HCEC 1CT (cell line): ENCODE measurements around the gene PPP1R16B.
"Not testable (repeated sequence)": the region's sequence is repeated elsewhere in the genome, so short reads cannot be mapped to it uniquely, and the experiment has no call there.

Source experiments
- DNase-seq: peaks from one replicate; pipeline ENCODE4 v3.0.0-alpha.2; 2017

Gene PPP1R16B

DNA sequence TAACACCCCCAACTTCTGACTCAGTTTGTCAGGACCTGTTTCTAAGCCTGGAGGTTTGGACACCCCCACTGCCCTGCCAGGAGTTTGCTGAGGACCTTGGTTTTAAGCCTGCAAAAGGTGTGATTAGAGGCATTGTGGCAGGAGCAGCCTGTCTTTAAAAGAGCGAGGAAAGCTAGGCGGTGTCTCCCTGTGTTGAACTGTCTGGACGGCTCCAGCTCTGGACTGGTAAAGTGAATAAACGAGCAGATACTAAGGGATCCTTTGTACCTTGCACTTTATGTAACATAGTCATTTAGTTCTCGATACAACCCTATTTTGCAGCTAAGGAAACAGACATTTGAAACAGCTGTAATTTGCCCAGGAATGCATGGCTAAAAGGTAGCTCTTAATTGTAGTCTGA lies 135.1 kb downstream of the PPP1R16B start:
- DNase-seq = no peak

DNA sequence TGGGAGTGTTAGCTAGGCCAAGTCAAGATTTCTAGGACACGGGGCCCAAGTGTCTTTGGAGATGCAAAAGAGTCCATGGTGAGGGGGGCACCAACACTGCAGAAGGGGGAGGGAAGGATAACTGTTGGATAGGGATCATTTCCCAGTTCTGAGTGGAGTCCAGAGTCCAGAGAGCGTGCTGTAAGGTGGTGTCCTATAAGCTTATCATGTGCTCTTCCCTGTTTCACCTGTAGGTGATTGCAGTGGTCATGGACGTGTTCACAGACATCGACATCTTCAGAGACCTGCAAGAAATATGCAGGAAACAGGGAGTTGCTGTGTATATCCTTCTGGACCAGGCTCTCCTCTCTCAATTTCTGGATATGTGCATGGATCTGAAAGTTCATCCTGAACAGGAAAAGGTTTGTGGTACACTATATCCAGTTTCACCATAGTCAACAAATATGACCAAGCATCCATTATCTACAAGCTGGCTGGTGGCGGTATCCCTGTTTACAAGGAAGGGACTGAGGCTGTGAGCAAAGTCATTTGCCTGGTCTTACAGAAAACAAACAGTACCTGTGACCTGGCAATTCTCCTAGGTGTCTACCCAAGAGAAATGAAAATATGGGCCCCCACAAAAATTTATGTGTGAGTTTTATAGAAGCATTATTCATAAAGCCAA lies 136.4 kb downstream of the PPP1R16B start:
- no peak for DNase-seq

DNA sequence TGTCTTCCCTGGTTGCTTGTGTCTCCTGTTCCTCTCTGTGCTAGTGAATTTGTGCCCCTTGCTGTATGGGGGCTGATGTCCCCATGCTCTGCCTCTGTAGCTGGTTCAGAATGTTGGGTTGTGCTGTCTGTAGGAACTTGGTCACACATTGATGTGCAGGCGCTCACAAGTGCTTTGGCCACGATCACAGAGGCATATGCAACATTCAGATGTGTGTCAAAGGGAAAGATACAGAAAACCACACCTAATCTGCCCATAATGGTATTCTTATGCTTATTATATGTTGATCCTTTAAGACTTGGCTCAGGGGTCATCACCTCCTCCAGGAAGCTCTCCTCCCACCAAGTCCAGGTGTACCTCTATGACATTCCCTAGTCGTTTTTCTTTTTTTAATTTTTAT lies 139.5 kb downstream of the PPP1R16B start:
- no peak for DNase-seq

DNA sequence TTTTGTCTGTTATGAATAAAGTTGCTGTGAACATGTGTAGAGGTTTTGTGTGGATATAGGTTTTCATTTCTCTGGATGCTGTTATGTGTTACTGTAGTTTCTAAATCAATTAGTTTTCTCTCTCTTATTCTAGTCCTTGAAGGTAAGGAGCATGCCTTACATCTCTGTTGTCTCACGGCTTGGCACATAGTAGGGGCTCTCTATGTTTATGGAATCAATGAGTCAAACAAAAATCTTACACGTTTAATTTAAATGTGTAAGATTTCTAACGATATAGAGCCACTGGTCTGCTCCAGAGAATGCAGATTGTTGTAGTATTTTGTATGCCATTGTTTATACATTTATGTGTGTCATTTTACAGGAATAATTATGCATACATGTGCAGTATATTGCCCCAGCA lies 141.3 kb downstream of the PPP1R16B start:
- DNase-seq = no peak

DNA sequence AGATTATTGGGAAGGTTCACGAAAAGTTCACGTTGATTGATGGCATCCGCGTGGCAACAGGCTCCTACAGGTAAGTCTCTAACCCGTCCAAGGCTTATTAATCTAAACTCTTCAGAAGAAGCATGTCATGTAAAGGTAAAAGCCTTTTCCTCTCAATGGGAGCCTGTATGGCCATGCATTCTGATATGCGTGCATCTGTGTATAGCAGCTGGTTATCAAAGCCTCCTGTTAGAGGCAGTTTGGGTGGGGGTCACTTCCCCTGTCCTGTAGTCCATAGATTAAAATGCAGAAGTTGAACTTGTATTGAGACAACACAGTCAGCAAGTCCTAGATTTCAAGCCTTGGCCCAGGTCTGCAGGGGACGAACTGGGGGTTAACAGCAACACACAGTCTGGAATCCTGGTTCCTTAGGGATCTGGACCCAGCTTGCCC lies 142.4 kb downstream of the PPP1R16B start:
- no peak for DNase-seq

DNA sequence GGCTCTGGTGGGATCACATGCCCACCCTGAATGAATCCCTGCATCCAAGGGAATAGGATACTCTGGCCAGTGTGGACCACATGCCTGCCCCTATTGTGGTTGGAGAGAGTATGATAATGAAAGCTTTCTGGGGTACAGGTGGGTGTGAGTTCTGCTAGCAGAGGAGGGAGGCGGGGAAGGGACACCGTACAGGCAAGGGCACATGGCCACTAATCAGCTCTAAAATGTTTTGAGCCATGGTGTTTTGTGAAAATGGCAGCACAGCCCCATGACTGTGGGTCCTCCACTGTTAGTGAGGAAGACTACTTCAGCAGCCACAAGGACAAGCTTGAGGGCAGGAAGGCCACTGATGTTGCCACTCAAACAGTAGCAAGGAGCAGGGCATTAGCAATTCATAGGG lies 144.8 kb downstream of the PPP1R16B start:
- DNase-seq = no peak

DNA sequence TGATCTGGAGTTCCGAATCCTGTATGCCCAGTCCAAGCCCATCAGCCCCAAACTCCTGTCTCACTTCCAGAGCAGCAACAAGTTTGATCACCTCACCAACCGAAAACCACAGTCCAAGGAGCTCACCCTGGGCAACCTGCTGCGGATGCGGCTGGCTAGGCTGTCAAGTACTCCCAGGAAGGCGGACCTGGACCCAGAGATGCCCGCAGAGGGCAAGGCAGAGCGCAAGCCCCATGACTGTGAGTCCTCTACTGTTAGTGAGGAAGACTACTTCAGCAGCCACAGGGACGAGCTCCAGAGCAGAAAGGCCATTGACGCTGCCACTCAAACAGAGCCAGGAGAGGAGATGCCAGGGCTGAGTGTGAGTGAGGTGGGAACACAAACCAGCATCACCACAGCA lies 146.1 kb downstream of the PPP1R16B start:
- no peak for DNase-seq

DNA sequence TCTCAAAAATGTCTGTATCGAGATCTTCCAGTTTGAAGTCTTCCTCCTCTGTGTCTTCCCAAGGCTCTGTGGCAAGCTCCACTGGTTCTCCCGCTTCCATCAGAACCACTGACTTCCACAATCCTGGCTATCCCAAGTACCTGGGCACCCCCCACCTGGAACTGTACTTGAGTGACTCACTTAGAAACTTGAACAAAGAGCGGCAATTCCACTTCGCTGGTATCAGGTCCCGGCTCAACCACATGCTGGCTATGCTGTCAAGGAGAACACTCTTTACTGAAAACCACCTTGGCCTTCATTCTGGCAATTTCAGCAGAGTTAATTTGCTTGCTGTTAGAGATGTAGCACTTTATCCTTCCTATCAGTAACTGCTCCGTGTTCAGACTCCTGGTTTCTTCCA lies 146.7 kb downstream of the PPP1R16B start:
- DNase-seq = no peak

DNA sequence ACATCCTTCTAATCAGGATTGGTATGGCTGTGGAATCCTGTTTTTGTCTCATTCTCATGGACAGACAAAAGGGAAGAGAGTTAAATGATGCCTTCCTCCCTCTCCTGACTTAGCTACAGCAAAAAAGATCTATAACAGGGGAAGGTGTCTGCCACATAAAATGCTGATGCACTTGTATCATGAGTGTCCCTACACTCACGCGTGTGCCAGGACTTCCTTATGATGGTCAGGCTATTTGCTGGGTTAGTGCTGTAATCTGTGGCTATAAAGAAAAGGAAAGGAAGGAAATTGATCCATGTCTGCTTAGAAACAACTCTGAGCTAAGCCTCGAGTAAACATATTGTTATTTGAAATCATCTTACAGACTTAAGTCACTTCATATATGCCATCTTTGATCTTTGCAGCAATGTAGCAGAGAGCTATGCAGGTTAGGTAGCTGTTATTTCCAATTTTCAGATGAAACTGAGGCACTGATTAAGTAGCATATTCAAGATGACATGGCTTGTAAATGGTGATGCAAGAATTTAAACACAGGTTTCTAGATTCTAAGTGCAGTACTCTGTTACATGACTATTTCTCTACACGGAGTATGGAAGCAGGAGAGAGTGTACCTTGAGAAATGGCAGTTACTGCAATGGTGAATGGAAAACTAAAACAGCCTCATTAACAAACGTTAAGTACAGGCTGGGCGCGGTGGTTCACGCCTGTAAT lies 148.3 kb downstream of the PPP1R16B start:
- DNase-seq = no peak

DNA sequence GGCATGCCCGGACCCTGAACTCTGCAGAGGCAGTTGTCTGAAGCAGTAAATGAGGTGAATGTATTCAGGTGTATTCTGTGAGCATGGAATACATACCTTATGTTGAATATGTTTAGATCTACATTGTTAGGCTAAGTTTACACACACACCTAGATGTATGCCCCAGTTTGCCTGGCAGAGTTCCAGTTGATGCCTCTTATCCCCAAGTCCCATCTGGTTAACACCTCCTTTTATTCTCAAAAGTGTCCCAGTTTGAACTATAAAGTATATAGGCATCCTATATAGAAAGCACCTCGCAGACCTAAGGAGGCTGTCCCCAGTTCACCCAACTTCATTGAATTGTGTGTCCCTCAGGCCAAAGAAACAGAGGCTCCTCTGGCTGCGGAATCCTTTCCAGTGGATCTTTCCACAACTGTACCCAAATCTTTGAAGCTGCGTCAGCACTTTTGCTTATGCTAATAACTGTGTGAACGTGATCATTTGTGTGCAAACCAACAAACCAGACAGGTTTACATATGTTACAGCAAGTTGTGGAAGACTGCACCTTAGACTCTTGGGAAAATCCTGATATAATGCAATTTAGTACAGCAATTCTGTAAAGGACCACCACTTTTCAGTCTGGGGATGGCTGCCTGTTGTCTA lies 151.9 kb downstream of the PPP1R16B start:
- DNase-seq = no peak

DNA sequence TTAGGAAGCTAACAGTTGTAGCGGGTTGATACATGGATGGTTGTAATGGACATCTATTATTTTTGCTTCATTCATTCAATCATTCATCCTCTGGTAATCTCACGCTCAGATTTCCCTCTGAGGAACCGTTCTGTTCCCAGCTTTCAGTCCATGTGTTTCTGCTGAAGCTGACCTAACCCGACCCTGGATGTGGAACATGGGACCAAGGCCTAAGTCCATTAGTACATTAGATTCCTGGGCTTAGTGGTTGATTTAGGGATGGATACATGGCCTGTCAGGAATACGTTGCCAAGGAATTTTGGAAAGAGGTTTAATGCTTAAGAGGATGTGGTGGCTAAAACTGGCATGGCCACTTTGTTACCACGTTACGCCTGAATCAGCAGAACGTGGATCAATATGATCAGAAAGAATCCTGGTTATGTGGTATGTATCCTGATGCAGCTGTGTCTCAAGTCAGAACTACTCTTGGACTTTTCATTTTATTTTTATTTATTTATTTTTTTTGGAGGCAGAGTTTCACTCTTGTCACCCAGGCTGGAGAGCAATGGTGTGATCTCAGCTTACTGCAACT lies 152.5 kb downstream of the PPP1R16B start:
- no peak for DNase-seq

DNA sequence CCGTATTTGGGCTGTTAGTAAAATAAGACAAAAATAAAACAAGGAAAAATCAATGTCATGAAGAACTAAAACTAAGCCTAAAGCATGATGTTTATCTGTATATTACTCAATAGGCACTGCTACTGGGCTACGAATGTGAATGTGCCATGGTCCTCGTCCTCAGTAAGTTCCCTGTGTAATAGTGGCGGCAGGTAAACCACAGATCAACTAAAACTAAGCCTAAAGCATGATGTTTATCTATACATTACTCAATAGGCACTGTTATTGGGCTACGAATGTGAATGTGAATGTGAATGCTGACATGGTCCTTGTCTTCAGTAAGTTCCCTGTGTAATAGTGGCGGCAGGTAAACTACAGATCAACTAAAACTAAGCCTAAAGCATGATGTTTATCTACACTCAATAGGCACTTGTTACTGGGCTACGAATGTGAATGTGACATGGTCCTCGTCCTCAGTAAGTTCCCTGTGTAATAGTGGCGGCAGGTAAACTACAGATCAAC lies 154.7 kb downstream of the PPP1R16B start:
- DNase-seq = not testable (repeated sequence)

DNA sequence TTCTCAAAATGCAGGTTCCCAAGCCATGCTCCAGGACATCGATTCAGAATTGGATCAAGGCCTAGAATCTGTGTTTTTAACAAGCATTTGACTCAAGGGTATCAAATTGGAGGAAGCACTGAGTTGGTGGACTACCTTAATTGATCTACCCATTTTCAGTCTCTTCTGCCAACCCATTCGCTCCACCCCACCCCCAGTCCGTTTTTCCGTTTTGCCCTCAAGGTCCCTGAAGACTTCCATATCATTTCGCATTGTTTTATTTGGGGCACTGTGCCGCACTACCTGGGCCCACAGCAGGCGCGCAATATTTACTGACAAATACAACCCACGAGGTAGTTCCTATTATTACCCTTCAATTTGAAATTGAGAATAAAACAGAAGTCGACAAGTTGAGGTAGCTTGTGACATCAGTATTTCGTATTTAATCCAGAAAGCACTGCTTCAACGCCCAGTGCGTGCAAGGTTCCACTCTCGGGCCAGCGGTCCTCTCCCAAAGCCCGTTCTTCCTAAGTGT lies 156.1 kb downstream of the PPP1R16B start:
- no peak for DNase-seq

DNA sequence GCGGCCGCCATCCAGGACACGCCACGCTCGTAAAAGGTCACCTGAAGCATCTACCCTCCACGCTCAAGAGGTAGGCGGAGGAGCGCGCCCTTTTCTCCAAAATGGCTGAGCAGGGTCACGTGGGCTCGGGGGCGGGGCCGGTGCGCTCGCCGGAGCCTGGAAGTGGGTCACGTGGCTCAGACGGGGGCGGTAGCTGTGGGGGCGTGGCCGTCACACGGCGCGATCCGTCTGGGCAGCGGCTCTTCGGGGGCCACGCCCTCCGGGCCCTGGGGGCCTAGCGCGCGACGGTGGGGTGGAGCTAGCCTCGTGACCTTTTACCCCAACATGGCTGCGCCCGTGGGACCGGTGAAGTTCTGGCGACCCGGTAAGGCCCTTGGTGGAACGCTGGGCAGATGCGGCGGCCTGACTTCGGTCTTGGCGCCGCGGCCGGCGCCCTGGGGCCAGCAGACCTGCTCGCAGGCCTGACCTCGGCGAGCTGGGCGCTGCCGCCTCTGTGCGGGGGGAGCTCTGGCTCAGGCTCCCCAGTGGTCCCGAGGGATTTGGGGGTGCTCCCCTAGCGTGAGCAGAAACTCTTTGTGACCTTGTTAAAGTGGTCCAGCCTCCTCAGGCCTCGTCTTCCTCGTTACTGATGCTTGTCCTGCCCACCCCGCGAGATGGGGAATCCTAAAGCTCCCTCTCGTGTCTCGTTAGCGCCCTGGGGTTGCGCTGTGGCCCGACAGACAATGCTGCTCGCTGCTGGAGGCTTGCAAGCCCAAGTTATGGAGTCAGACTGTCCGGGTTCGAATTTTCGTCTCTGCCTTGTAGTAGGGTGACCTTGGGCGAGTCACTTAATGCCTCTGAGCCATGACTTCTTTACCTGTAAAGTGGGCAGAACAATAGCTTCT lies 156.8 kb downstream of the PPP1R16B start, which contains the start of gene DHX35:
Gene DHX35 (plus strand): TSS at position 301 of the 884 bp plus-strand sequence. CDS start 24 bp downstream, at position 325.
- DNase-seq = peak; percentile 98

DNA sequence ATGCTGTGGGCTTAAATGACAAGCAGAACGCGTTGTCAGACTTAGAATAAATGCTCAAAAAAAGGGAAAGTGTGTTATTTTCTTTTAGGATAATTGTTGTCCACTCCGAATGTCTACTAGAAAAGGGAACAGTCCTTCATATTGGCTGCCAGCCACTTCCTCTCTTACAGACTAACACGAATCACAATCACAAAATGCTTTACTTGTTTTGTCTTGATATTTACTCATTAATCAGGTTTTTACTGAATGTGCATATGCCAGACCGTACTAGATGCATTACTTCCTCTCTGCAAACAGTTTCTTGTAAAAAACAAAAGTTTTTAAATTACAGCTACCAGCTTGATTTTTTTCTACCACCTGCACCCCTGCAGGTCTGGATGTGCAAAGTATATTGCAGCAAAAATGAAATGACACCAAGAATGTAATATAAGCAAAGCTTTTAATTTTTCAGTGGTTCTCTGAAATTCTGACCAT lies 157.5 kb downstream of the PPP1R16B start:
- DNase-seq = no peak

DNA sequence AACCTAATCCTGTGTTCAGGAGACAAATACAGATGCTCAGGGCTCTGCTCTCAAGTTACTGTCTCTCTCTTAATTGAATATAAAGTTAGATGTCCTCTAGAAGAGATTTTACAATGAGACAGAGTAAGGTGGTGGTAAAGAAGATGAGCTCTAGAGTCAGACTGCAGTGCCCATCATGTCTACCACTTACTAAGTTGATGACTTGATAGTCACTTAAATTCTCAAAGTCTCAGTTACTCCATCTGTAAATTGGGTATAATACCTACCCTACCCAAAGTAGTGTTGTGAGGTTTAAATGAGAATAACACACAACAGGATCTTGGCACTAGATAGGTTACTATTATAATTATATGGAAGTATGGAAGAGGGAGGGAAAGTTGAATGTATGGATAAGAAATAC lies 158.2 kb downstream of the PPP1R16B start:
- no peak for DNase-seq

DNA sequence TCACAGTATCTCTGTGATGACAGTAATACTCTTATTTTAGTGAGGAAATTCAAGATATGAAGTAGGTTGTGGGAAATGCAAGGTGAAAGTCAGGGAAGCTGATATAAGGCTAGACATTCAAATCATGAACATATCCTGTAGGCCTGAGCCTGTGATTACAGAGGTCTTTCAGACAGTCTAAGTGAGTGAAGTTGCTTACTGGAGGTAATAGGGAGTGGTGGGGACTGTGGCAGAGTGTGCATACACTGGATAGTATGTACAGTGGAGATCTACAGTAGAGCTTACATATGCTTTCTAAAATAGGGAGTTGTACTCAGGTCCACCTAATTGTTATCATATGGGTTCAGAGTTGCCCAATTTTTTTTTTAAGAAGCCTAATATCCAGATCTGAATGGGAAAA lies 159.8 kb downstream of the PPP1R16B start:
- no peak for DNase-seq

DNA sequence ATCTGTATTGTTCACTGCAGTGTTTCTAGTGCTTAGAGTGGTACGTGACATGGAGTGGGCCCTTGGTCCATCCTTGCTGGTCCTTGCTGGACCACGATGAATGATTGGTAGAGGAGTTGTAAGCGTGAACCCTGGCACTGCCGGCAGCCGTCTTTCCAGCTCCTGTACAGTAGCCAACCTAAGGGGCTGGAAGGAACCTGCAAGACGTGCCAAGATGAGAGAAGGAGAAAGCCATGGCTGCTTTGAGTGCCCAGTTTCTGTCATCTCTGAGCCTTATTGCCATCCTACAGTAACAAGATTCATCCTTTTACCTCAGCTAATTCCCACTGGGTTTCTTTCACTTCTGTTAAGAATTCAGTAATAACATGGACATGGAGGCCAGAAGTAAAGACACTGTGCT lies 162.6 kb downstream of the PPP1R16B start:
- no peak for DNase-seq

DNA sequence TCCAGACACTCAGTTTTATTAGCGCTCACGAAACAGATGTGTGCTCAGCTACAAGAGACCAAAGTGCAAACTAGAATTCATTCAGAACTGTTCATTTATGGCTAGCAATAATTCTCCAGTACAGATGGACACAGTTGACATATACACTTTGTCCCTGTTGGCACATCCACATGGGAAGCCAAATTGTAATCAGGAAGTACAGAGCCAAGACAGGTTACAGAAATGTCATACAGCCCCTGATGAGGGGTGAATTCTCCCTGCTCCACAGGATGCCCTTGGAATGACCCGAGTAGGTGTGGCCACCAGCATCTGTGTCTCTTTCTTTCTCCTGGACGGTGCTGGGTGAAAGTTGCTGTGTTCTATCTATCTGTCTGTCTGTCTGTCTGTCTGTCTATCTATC lies 164.2 kb downstream of the PPP1R16B start:
- DNase-seq = peak; percentile 38

DNA sequence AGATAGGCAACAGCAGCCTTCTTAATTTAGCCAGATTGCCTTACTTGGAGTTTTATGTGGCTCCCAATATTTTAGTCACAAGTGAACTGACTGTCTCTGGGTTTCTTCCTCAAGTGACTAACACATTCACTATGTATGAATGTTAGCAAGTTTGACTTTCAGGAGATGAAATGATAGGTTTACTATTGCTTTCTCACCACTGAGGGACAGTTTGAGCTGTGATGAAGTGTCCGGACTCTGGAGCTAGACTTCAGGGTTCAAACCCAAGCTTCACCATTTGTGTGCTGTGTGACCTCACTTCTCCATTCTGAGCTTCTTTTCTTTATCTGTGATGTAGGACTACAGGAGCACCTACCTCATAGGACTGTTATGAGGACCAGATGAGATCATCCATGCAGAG lies 164.8 kb downstream of the PPP1R16B start:
- peak; percentile 95 for DNase-seq
